GM18870 (cell line): ENCODE measurements around the gene EVC.

Source experiments
- ATAC-seq: cut with Tn5 transposase; IDR thresholded peaks from one replicate; pipeline ENCODE4 v1.9.1; 2021; ENCODE audit warnings: moderate library complexity; ENCODE audit not compliant: unreplicated experiment

The EVC gene

GRCh38 chr4:5730436-5730835 lies 19.4 kb downstream of the EVC start:
- ATAC-seq, result no peak

GRCh38 chr4:5730993-5731990 lies 20.3 kb downstream of the EVC start:
- no peak for ATAC-seq

GRCh38 chr4:5732158-5732557 lies 21.2 kb downstream of the EVC start:
- ATAC-seq, result no peak

- ATAC-seq, result no peak
These were observed 23.9 kb downstream of the EVC start for GRCh38 chr4:5734853-5735252.

GRCh38 chr4:5735463-5735862 lies 24.5 kb downstream of the EVC start:
- ATAC-seq, result no peak

- ATAC-seq, result no peak
These were observed 27.1 kb downstream of the EVC start for GRCh38 chr4:5738061-5738460.

- ATAC-seq, result no peak
These were observed 31.4 kb downstream of the EVC start for GRCh38 chr4:5742388-5742787.

GRCh38 chr4:5742968-5743367 lies 32.0 kb downstream of the EVC start:
- no peak for ATAC-seq

GRCh38 chr4:5746250-5746649 lies 35.2 kb downstream of the EVC start:
- ATAC-seq, result no peak

GRCh38 chr4:5746829-5747737 lies 36.1 kb downstream of the EVC start:
- ATAC-seq, result no peak

- ATAC-seq, result no peak
These were observed 36.9 kb downstream of the EVC start for GRCh38 chr4:5747738-5748375.

- ATAC-seq, result no peak
These were observed 38.6 kb downstream of the EVC start for GRCh38 chr4:5749568-5749967.

GRCh38 chr4:5750052-5750945 lies 39.3 kb downstream of the EVC start:
- ATAC-seq, result no peak

- ATAC-seq, result no peak
These were observed 40.1 kb downstream of the EVC start for GRCh38 chr4:5750946-5751665.

GRCh38 chr4:5751666-5752375 lies 40.8 kb downstream of the EVC start:
- ATAC-seq, result no peak

- no peak for ATAC-seq
These were observed 41.6 kb downstream of the EVC start for GRCh38 chr4:5752376-5753184.

GRCh38 chr4:5753366-5753765 lies 42.4 kb downstream of the EVC start:
- no peak for ATAC-seq
